ENCODE data around the gene SCLY. TPM values are rescaled to one million over a fixed set of nuclear protein-coding genes. Genes with fewer than 3 reads are reported as not detected.

The SCLY gene
- total RNA-seq, 2 donors from 2014 or later = 18.5 to 32.4 TPM

DNA sequence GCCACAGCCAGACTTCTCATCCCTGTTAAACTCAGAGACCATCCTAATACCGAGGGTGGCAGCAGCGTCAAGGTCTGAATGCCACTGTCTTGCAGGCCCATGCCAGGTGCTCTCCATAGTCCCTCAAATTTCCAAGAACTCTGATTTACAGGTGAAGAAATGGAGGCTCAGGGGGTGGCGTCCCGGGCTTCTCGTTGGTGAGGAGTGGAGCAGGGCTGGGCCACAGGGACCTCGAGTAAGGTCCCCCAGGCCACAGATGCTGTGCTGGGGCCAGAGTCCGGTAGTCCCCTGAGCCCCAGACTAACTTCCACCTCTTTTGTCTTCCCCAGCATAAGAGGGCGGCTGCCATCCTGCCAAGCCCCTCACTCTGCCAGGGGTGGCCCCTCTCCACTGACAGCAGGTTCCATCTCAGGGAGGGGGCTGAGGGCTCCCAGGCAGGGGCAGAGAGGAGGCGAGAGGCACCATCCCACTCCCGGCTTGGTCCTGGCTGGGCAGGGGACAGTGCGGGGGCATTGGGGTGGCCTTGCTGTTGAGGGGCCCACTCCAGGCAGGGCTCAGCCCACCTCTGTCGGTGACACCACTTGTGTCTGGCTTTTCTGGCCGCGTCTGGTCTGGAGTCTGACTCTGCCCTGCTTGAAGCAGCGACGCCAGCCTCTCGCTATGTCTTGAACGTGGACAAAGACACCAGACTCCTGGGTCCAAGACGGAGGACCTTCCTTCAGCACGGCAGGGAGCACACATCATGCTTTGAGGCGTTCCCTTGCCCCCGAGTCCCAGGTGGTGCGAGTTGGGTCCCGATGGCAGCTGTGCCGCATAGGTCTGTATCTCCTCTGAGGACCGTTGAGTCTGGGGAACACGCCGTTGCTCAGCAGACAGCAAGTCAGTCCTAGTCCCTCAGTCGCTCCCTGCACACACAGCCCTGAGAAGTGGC is 61.8 kb downstream of the SCLY start:
- DNase-seq (no peak), ATAC-seq (no peak)
- peaks cover 9% of the 10 kb centered on the region for H3K4me1 ChIP-seq
- H3K9me3 ChIP-seq = no peaks in the 10 kb centered on the region
- H3K36me3 ChIP-seq (replicated peaks in 1 of 2; ENCODE audit: insufficient read depth in 1 of 2, low read depth in 2 of 2) = no peaks in the 10 kb centered on the region
- TF ChIP-seq POLR2A (IDR thresholded peaks at IDR 0.05) = no peak
- TF ChIP-seq, protein P1, sequence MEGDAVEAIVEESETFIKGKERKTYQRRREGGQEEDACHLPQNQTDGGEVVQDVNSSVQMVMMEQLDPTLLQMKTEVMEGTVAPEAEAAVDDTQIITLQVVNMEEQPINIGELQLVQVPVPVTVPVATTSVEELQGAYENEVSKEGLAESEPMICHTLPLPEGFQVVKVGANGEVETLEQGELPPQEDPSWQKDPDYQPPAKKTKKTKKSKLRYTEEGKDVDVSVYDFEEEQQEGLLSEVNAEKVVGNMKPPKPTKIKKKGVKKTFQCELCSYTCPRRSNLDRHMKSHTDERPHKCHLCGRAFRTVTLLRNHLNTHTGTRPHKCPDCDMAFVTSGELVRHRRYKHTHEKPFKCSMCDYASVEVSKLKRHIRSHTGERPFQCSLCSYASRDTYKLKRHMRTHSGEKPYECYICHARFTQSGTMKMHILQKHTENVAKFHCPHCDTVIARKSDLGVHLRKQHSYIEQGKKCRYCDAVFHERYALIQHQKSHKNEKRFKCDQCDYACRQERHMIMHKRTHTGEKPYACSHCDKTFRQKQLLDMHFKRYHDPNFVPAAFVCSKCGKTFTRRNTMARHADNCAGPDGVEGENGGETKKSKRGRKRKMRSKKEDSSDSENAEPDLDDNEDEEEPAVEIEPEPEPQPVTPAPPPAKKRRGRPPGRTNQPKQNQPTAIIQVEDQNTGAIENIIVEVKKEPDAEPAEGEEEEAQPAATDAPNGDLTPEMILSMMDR (IDR thresholded peaks at IDR 0.05) = no peak
- no peak overlapping the region for H3K27ac ChIP-seq
- WGBS, 2 donors = 80 to 83% methylated on average over 1 to 29 of the region's 29 CpGs
- intact Hi-C loops (cut with DNase I) = no loop called here
- no peak overlapping the region for H3K4me3 ChIP-seq
- H3K27me3 ChIP-seq = no peaks in the 10 kb centered on the region

DNA sequence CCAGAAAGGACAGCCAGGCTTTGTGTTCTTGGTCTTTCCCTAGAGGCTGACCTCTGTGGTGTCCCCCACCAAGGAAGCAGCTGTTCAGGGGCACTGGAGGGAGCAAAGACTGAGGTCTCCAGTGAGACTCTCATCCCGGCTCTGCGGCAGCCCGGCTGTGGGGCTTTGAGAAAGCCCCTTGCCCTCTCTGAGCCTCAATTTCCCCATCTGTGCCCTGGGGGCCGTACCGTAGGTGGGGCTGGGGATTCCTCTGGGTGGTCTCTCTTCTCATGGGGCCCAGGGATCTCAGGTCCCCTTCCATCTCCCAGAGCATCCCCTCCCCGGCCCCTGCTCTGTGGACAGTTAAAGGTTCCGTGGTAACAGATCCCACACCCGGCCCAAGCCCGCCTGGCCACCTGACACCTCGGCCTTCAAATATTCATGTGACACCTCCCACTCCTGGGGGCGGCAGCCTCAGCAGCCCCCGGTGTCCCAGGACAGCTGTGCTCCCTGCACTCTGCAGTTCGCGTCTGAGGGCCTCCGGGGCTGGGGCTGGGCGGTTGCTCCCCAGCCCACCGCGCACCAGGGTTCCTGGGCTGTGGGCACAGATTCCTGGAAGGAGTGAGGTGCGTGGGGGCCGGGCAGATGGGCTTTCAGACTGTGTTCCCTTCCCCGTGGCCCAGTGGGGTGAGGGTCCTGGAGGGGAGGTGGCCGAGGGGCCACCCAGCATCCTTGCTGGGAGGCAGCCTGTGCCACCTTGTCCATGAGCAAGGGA is 62.6 kb downstream of the SCLY start:
- Histone ChIP-seq H3K4me3 (no peak overlapping the region), H3K36me3 (replicated peaks in 1 of 2; ENCODE audit: insufficient read depth in 1 of 2, low read depth in 2 of 2) (no peaks in the 10 kb centered on the region), H3K27me3 (no peaks in the 10 kb centered on the region), H3K9me3 (no peaks in the 10 kb centered on the region), H3K27ac (no peak overlapping the region), H3K4me1 (peaks cover 9% of the 10 kb centered on the region)
- no peak for ATAC-seq
- DNase-seq = no peak
- intact Hi-C loops (cut with DNase I) = no loop called here
- no peak for TF ChIP-seq POLR2A (IDR thresholded peaks at IDR 0.05)
- TF ChIP-seq, protein P1 (IDR thresholded peaks at IDR 0.05) = no peak
- WGBS, 2 donors = 80 to 84% methylated on average over 5 to 22 of the region's 22 CpGs

DNA sequence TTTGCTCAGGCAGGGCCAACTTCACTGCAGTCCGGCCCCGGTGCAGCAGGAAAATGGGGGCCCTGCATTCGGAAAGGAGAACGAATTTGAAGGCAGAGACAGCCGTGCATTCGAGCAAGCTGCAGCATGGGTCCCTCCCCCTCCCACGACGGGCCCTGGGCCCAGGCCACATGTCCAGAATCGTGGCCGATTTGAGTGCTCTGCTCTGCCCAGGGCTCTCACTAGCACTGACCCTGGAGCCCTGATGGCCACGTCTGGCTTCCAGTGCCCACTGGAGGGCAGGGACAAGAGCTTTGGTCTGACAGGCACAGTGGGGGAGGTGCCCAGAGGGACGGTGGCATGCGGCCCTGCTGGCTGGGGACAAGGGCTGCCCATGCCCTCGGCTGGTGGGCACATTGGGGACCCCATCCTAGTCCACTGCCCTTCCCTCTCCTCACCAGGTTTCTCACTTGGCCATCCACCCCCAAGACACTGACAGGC is 63.2 kb downstream of the SCLY start:
- Histone ChIP-seq H3K36me3 (replicated peaks in 1 of 2; ENCODE audit: insufficient read depth in 1 of 2, low read depth in 2 of 2) (no peaks in the 10 kb centered on the region), H3K9me3 (no peaks in the 10 kb centered on the region), H3K4me3 (no peak overlapping the region), H3K27ac (no peak overlapping the region), H3K27me3 (no peaks in the 10 kb centered on the region), H3K4me1 (peaks cover 9% of the 10 kb centered on the region)
- TF ChIP-seq POLR2A (IDR thresholded peaks at IDR 0.05) = no peak
- TF ChIP-seq, protein P1 (IDR thresholded peaks at IDR 0.05) = no peak
- DNase-seq = no peak
- WGBS, 2 donors = 70 to 79% methylated on average over 5 to 14 of the region's 14 CpGs
- no peak for ATAC-seq
- intact Hi-C loops (cut with DNase I) = no loop called here

DNA sequence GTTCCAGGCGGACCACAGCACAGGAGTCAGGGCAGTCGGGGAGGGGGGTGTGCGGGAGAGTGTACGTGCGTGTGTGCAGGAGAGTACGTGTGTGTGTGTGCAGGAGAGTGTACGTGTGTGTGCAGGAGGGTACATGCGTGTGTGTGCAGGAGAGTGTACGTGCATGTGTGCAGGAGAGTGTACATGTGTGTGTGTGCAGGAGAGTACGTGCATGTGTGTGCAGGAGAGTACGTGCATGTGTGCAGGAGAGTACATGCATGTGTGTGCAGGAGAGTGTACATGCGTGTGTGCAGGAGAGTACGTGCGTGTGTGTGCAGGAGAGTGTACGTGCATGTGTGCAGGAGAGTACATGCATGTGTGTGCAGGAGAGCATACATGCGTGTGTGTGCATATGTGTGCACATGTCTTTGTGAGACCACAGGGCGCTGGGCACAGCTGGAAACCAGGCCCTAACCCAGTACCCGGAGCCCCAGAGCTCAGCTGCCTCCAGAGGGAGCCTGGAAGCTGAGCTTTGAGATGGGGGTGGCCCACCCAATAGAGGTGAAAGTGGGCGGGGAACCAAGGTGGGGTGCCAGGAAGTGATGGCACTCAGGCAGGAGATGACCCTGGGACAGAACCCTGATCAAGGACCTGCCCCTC is 63.8 kb downstream of the SCLY start:
- H3K27me3 ChIP-seq = no peaks in the 10 kb centered on the region
- H3K4me3 ChIP-seq = no peak overlapping the region
- 82 to 87% methylated on average over 19 of the region's 19 CpGs for WGBS, 2 donors
- H3K36me3 ChIP-seq (replicated peaks in 1 of 2; ENCODE audit: insufficient read depth in 1 of 2, low read depth in 2 of 2) = no peaks in the 10 kb centered on the region
- ATAC-seq = no peak
- no peaks in the 10 kb centered on the region for H3K9me3 ChIP-seq
- DNase-seq = no peak
- TF ChIP-seq POLR2A (IDR thresholded peaks at IDR 0.05) = no peak
- TF ChIP-seq, protein P1 (IDR thresholded peaks at IDR 0.05) = no peak
- no peak overlapping the region for H3K27ac ChIP-seq
- peaks cover 8% of the 10 kb centered on the region for H3K4me1 ChIP-seq
- intact Hi-C loops (cut with DNase I) = no loop called here
